Nephron (organoid): ENCODE measurements around the gene PJA1.

Experiments
- H3K27ac Mint-ChIP-seq, 3 experiments: 2 replicates each; pipeline ENCODE4 v1.8.0; 2020; ENCODE audit warnings: mixed read lengths in 3 of 3, mild to moderate bottlenecking in 2 of 3, moderate library complexity in 1 of 3
- H3K27me3 Mint-ChIP-seq: 2 replicates; pipeline ENCODE4 v1.8.0; 2021; ENCODE audit warnings: low read depth, mild to moderate bottlenecking, moderate library complexity, mixed read lengths
- H3K36me3 Mint-ChIP-seq: 2 replicates; pipeline ENCODE4 v1.8.0; 2020; ENCODE audit warnings: low read depth, mixed read lengths
- H3K4me1 Mint-ChIP-seq: 2 replicates; pipeline ENCODE4 v1.8.0; 2020; ENCODE audit warnings: mixed read lengths
- H3K4me3 Mint-ChIP-seq, 3 experiments: 2 replicates each; pipeline ENCODE4 v1.8.0; 2020; ENCODE audit warnings: mild to moderate bottlenecking in 3 of 3, mixed read lengths in 3 of 3, moderate library complexity in 2 of 3
- H3K9me3 Mint-ChIP-seq: 2 replicates; pipeline ENCODE4 v1.8.0; 2020; ENCODE audit warnings: mixed read lengths
- TF ChIP-seq, protein P1 (sequence below), 3 experiments: fragments of 200-600 bp; sonication (generic); IDR thresholded peaks; one replicate each; pipeline ENCODE4 v1.5.0; 2021; ENCODE audit warnings: antibody characterized with exemption in 3 of 3; ENCODE audit not compliant: unreplicated experiment in 3 of 3

The PJA1 gene

DNA sequence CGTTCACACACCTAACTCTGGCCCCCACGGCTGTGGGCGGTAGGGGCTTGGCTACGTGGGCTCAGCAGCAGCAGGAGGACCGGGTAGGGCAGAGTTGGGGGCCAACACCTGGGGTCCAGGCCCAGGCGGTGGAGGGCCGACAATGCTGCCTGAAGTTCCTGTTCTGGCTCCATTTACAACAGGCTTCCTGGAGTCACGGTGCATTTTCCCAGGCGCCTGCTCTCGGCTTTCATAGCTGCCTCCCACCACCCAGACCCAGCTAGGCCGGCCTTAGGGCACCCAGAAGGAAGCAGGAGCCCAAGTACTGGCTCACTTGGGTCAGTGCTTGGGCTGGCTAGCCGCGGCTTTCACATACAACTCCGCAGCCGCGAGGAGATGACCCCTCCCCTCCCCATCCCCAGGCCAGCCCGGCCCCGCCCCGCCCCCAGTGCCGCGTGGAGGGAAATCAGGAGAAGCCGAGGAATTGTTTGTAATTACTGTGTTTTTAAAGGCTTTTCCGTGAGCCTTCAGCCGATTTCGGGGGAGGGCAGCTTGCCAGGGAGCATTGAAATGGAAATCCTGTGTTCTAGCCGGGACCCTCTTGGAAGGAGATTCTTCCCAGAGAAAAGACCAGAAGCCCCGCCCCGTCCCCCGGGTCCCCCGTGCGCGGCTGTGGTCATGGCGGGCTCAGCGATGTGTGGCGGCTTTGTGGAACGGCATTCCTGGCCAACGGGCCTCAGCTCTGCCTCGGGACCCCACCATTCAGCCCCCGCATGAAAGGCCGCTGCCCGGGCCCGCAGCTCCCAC is 28.5 kb downstream of the PJA1 start:
- peaks cover 64% of the 10 kb centered on the region for H3K4me1 Mint-ChIP-seq
- H3K27ac Mint-ChIP-seq: peak overlapping the region; percentile 99 to 100 (median 100)
- TF ChIP-seq, protein P1, sequence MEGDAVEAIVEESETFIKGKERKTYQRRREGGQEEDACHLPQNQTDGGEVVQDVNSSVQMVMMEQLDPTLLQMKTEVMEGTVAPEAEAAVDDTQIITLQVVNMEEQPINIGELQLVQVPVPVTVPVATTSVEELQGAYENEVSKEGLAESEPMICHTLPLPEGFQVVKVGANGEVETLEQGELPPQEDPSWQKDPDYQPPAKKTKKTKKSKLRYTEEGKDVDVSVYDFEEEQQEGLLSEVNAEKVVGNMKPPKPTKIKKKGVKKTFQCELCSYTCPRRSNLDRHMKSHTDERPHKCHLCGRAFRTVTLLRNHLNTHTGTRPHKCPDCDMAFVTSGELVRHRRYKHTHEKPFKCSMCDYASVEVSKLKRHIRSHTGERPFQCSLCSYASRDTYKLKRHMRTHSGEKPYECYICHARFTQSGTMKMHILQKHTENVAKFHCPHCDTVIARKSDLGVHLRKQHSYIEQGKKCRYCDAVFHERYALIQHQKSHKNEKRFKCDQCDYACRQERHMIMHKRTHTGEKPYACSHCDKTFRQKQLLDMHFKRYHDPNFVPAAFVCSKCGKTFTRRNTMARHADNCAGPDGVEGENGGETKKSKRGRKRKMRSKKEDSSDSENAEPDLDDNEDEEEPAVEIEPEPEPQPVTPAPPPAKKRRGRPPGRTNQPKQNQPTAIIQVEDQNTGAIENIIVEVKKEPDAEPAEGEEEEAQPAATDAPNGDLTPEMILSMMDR (IDR thresholded peaks at IDR 0.05; ENCODE audit: unreplicated experiment in 3 of 3): no peak
- H3K36me3 Mint-ChIP-seq: no peaks in the 10 kb centered on the region
- peak overlapping the region in 2 of 3 experiments; percentile 72 to 79 for H3K4me3 Mint-ChIP-seq
- H3K27me3 Mint-ChIP-seq: peaks cover 6% of the 10 kb centered on the region
- H3K9me3 Mint-ChIP-seq: peaks cover 2% of the 10 kb centered on the region

DNA sequence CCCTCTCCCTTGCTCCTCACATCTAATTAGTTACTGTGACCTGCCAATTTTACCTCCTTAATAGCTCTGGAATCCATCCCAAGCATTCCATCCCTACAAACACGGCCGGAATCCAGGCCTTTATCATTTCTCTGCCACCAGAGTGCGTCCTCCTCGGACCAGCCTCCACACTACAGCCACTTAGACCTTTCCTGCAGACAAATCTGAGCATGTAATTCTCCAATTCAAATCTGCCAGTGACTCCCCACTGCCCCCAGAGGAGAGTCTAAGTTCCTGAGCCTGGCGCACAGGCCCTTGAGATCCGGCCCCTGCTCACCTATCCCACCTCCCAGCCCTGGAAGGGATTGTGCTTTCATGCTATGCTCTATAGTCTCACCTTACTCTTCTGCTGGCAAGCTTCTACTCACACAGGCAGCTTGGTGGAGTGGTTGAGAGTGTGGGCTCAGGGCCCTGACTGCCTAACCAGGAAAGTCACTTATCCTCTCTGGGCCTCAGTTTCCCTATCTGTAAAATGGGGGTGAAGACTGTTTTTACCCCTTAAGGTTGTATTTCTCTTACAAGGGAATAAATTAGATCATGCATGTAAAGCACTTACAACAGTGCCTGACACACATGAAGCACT is 31.2 kb downstream of the PJA1 start:
- TF ChIP-seq, protein P1 (IDR thresholded peaks at IDR 0.05; ENCODE audit: unreplicated experiment in 3 of 3): peak; percentile 59 to 63 (median 59)
- H3K4me3 Mint-ChIP-seq: peak overlapping the region; percentile 15 to 18 (median 17)
- H3K36me3 Mint-ChIP-seq: no peaks in the 10 kb centered on the region
- peaks cover 68% of the 10 kb centered on the region for H3K4me1 Mint-ChIP-seq
- H3K27me3 Mint-ChIP-seq: peaks cover 7% of the 10 kb centered on the region
- H3K27ac Mint-ChIP-seq: peak overlapping the region; percentile 67 to 91 (median 86)
- H3K9me3 Mint-ChIP-seq: peaks cover 5% of the 10 kb centered on the region

DNA sequence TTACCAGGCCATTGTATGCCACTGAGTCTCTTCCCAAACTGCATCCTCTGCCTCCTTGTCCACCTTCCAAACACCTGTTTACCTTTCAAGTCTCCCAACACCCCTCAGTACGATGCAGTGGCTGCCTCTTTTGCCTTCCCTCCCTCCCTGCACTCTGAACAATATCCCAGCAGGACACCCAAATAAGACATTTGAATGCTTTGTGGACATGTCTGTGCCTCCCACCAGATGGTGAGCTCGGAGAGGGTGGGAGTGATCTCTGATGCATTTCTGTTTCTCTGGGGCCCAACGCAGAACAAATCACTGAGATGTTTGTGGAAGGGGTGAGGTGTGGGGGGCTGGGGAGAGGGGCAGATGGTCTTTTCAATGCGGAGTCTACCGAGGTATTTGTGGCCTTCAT is 33.4 kb downstream of the PJA1 start:
- Mint-ChIP-seq H3K4me1 (peaks cover 59% of the 10 kb centered on the region), H3K9me3 (peaks cover 8% of the 10 kb centered on the region), H3K27me3 (peaks cover 10% of the 10 kb centered on the region), H3K27ac (peak overlapping the region; percentile 67 to 92 (median 83)), H3K36me3 (no peaks in the 10 kb centered on the region), H3K4me3 (peak overlapping the region in 1 of 3 experiments; percentile 23)
- TF ChIP-seq, protein P1 (IDR thresholded peaks at IDR 0.05; ENCODE audit: unreplicated experiment in 3 of 3): no peak

DNA sequence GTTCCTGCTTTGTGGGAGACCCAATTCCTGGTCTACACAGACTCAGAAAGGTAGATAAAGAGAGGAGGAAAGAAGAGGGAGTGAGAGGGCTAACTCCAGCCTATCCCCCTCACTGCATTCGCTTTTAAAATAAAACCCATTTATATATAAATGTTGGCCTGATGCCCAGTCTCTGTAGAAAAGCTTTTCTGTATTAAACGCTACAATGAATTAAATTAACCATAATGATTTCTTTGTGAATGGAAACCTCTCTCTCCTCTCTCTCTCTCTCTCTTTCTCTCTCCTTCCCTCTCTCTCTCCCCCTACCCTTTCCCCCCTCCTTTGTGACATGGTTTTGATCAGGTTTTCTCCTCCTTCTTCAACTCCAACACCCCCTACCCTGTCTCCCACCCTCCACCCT is 34.8 kb downstream of the PJA1 start:
- peak overlapping the region; percentile 67 to 86 (median 83) for H3K27ac Mint-ChIP-seq
- H3K36me3 Mint-ChIP-seq: no peaks in the 10 kb centered on the region
- TF ChIP-seq, protein P1 (IDR thresholded peaks at IDR 0.05; ENCODE audit: unreplicated experiment in 3 of 3): no peak
- peaks cover 10% of the 10 kb centered on the region for H3K27me3 Mint-ChIP-seq
- H3K4me3 Mint-ChIP-seq: peak overlapping the region in 1 of 3 experiments; percentile 53
- peaks cover 8% of the 10 kb centered on the region for H3K9me3 Mint-ChIP-seq
- H3K4me1 Mint-ChIP-seq: peaks cover 55% of the 10 kb centered on the region

DNA sequence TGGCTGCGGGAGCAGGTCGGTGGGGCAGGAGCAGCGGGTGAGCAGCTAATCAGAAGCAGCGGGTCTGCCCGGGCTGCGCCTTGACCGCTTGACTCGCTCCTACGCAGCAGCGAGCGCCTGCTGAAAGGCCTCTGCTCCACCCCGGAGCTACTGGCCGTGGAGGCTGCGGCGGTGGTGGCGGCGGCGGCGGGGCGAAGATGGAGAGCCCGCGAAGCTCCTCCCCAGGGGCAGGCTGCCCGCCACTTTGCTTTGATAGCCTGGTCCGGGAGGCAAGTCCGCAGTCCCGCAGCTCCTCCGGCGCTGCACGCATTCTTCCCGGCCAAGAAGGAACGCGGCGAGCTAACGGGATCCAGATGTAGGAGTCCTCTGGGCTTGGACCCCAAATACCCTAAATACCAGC is 36.7 kb downstream of the PJA1 start:
- TF ChIP-seq, protein P1 (IDR thresholded peaks at IDR 0.05; ENCODE audit: unreplicated experiment in 3 of 3): no peak
- Mint-ChIP-seq H3K9me3 (peaks cover 8% of the 10 kb centered on the region), H3K27ac (peak overlapping the region; percentile 69 to 90 (median 77)), H3K4me1 (peaks cover 44% of the 10 kb centered on the region), H3K36me3 (no peaks in the 10 kb centered on the region), H3K4me3 (no peak overlapping the region), H3K27me3 (peaks cover 10% of the 10 kb centered on the region)
